ENCODE data around the gene ANGPTL2.
"Not testable (repeated sequence)": the region's sequence is repeated elsewhere in the genome, so short reads cannot be mapped to it uniquely, and the experiment has no call there.

Gene ANGPTL2, protein sequence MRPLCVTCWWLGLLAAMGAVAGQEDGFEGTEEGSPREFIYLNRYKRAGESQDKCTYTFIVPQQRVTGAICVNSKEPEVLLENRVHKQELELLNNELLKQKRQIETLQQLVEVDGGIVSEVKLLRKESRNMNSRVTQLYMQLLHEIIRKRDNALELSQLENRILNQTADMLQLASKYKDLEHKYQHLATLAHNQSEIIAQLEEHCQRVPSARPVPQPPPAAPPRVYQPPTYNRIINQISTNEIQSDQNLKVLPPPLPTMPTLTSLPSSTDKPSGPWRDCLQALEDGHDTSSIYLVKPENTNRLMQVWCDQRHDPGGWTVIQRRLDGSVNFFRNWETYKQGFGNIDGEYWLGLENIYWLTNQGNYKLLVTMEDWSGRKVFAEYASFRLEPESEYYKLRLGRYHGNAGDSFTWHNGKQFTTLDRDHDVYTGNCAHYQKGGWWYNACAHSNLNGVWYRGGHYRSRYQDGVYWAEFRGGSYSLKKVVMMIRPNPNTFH

DNA sequence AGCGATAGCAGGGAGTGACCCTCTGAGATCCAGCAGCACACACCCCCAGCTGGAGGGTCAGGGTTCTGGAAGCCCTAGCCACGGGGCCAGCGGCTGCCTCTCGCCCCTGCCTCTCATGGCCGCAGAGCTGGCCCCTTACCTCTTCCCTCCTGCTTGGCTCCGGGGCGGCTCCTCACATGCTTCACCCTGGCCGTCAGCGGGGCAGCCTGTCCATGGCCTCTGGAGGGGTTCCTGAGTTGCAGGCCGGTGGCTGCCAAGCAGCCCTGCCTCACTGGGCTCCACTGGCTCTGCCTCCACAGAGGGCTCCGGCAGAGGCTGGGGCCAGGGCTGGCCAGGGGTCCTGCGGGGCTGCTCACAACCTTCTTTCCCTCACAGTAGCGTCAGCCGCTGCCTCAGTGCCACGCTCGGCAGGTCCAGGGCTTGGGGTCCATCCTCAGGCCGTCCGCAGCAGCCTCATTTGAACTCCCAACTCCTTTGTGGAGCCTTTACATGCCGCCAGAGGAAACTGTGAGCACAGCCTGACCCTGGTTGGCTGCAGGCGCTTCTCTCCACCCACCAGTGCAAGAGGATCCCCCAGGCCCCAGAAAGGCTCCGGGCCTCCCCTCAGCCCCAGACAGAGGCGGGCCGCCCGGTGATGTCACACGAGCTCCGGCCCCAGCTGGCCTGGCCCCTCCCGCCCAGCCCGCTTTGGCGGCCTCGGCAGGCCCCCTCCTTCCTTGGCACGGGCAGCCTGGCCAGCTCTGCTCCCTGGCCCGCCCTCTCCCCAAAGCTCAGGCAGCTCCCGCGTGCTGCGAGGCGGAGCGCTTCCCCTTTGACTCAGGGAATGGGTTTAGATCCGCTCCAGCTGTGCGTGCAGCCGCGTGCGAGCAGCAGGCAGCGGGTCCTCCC, at the start of gene ANGPTL2:
ANGPTL2 (minus strand) TSS at position 460 of the 888 bp plus-strand sequence. CDS start 13,904 bp downstream, outside the sequence.
- peak; percentile 8 for DNase-seq

DNA sequence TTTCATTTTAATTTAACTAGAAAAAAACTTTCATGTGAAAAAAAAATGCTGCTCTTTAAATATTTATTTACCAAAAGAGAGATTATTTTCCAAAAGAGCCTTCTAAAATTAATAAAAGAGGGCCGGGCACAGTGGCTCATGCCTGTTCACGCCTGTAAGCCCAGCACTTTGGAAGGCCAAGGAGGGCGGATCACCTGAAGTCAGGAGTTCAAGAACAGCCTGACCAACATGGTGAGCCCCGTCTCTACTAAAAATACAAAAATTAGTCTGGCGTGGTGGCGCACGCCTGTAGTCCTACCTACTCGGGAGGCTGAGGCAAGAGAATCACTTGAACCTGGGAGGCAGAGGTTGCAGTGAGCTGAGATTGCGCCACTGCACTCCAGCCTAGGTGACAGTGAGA, 48.9 kb upstream of the ANGPTL2 start:
- DNase-seq = not testable (repeated sequence)

DNA sequence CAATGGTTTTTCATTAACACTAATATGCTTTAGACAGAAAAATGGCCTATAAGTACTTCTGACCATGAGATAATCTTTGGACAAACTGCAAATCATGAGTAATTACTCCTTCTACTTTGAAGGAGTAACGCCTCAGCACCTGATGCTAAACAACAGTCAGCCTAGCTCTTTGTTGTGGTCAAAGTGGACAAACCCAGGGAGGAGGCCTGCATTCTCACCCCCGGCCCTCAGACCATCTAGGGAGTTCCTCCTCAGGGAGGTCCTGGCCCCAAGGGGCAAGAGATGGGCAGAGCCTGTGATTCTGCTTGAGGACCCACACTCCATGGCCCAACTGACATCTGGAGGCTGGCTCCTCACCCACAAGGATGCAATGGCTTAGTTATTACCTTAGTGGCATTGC, 48.2 kb upstream of the ANGPTL2 start:
- DNase-seq = no peak

DNA sequence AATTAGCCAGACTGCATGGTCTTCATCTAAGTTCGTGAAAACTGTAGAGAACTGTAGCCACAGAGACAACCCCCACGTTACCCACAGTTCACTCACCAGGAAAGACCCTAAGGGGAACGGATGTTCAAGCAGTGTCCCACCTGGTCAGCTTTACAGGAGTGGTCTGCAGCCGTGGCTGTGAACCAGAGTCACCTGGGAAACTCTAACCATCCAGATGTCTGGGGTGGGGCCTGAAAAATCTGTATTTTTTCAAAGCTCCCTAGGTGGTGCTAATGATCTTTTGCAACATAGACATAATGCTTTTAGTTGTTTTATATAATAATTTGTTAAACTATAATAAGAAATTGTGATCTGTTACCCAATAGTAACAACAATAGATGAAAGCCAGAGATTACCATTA, 47.7 kb upstream of the ANGPTL2 start:
- DNase-seq = no peak

DNA sequence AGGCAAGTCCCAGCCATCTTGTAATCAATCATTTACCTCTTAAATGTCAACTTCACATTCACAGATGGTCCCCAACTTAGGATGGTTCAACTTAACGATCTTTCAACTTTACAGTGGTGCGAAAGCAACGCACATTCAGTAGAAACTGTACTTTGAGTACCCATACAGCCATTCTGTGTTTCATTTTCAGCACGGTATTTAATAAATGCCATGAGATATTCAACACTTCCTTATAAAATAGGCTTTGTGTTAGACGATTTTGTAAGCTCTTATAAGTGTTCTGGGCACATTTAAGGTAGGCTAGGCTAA, 47.1 kb upstream of the ANGPTL2 start:
- DNase-seq = no peak

DNA sequence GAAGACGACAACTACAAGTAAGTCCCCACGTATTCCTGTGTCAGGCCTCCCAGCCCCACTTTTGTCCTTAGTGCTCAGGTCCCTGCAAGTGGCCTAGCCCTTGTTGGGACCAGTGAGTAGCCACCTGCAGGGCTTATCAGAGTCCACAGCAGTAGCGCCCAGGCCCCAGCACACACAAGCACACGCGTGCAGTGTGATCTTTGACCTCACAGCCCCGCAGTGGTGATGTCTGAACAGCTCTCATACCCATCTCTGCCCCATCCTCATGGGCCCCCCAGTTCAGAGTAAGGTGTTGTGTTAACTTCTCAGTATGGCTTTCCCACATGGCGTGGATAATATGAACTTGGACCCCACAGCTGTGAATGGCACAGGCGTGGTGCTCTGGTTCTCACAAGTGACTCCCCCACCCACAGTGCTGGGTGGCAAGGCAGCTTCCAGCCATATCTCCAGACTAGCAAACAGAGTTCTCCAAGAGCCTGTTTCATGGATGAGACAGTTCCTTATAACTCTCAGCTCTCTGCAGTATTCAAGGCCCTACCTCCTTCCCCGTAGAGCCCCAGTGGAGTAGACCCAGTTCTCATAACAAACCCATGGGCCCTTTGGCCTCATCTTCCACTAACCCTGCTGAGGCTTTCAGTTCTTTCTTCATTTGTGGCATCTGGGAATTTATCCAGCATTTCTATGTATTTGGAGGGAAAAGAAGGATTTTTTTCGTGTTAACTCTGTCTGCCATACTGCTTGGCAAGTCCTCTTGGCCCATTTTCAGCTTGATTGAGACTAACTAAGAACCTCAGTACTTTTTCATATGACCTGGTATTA, 46.5 kb upstream of the ANGPTL2 start:
- no peak for DNase-seq

DNA sequence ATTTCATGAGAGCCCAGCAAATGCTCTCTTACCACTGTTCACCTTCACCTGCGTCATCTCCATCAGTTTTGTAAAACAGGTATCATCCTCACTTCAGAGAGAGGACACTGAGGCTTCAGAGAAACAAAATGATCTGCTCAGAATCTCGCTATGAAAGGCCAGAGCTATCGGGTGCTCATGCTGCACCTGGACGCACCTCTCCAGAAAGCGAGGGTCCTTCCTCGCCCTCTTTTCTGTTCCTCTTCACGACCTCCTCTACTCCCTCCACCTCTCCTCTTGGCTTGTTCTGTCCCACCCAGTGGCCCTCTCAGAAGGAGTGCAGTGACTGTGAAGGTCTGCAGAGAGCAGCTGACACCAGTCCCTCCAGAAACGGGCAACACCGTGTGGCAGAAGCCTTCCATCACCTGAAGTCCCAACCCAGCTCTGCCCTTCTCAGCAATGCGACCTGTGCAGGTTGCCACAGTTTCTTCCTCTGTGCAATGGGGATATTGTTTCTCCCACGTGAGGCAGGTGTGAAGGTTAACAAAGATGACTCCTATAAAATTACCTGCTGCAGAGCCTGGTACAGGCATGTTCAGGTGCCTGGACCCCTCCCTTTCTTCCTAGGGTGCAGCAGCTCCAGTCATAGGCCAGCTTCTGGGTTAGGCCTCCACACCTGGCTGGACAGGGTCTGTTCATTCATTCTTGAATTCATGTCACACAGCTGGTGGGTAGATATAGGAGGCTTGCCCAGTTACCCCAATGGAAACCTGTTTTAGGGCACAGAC, 45.3 kb upstream of the ANGPTL2 start:
- DNase-seq = no peak

DNA sequence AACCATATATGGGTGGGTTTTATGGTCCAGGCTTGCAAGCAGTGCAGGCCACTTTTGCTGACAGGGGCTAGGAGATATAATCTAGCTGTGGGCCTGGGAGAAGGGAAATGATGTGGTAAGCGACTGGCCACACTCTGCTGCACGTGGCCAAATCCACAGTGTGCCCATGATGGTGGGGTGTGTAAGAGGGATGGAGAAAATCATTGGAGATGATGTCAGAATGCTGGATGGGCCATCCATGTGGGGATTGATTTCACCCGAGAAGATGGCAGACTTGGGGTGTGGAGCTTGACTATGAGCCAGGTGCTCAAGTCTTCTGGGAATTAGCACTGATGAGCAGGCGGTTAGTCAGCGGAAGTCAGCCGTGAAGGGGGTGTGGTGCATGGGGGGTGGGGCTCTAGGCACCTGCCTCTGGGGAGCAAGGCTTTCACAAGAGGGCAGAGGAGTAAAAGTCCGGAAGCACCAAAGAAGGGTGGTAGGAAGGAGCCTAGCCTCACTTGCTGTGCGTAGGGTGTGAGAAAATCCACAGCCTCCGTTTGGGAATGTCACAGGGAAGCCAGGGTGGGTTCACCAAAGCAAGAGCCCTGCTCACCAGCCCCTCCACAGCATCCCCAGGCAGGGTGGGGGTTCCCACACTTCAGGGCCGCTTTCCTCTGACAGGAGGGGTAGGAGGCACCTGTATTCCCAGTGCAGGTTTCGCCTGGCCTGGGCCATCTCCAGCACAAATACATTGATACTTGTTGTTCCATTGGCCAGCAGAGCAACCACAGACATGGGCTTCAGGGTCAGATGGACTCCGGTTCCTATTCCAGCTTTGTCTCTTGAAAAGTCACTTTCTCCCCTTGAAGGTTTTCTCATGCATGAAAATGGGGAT, 44.5 kb upstream of the ANGPTL2 start:
- DNase-seq = no peak

DNA sequence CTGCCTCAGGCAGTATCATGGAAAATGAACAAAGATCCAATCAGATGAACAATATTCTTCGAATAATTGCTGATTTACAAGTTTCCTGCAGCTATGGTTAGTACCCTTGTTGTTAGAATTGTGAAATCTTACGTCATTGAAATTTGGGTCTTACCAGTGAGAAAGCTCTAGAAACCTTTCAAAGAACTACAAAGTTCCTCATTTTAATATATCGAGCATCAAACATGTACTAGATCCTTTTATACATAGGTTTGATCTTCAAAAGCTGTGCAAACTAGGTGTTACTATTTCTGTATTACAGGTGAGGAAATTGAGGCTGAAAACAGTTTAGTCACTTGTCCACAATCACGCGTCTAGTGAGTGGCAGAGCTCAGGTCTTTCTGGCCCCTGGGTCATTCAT, 43.7 kb upstream of the ANGPTL2 start:
- no peak for DNase-seq

DNA sequence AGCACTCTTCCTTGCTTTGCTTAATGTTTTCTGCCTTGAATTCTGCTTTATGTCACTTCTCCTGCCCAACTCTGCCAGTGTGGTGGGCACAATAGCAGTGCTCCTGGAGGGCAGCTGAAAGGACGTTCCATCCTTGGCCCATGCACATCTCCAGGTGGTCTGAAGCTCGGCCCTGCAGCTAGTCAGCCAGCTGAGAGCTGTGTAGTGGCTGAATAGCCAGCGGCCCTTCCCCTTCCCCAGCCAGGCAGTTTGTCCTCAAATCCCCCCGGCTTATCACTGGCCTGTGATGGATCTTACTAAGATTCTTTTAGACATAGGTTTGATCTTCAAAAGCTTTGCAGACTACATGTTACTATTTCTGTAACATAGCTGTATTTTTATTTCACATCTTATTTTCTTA, 42.7 kb upstream of the ANGPTL2 start:
- DNase-seq = no peak

DNA sequence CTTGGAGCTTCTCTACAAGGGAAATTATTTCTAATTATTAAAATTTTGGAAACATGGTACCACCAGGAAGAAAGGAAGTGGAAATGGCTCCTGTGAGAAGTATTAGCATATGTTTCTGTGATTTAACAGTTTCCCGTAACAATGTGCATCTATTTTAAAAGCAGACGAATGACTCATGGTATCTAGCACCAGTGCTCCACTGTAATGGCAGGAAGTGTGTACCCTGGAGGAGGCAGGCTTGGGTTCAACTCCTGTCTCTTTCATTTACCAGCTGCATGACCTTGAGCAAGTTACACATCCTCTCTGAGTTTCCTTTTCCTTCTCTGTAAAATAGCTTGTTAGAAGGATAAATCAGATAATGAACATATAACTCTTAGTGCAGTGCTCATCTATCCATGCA, 41.0 kb upstream of the ANGPTL2 start:
- DNase-seq = no peak

DNA sequence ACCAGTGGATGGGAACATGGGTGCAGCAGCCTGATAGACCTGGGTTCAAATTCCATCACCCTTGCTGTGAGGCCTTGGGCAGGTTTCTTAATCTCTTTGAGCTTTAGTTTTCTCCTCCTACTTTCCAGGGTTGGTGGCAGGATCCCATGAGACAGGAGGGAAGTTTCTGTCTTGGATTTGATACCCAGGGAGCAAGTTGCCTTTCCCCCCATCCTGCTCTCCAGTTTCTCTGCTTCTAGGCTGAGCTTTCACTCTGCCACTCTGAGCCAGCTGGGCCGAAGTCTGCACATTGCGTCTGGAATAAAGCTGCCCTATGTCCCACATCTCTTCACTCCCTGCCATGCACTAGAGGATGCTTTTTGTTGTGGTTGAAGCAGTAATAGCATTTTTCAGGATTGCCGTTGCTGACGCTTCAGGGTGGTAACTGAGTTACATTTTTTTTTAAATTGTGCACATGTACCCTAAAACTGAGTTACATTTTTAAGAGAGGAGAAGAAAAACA, 40.5 kb upstream of the ANGPTL2 start:
- DNase-seq = no peak

DNA sequence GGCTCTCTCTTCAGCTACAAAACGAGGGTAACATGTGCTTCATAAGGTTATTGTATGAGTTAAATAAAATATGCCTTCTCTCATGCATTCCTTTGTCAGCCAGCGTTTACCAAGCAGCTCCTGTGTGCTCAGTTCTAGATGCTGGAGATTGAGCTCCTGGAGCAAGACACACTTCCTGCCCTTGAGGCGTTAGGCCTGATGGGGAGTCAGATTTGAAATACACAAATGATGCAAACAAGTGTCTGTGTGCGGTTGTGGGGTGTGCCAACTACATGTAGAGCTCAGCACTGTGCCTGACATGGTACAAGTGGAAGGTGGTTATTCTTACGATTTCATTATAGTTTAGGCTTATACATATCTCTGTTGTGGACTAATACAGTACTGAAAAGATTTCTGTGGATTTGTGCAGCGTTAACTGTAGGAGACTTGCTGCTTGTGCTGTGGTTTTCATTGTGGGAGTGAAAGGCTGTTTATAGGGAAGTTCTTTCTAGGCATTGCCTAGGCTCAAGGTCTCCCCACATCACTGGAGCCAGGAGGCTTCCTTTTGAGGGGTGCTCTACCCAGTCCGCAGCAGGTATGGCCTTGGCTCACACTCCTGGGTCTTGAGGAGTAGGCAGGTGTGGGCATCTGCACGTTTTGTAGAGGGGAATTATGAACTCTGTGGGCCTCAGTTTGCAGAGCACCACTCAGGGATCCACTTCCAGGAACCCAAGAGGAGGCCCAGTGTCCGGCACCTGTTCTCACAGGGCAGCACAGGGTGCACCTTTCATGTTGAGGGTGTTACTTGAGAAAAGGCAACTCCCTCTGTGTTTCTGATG, 39.8 kb upstream of the ANGPTL2 start:
- no peak for DNase-seq

DNA sequence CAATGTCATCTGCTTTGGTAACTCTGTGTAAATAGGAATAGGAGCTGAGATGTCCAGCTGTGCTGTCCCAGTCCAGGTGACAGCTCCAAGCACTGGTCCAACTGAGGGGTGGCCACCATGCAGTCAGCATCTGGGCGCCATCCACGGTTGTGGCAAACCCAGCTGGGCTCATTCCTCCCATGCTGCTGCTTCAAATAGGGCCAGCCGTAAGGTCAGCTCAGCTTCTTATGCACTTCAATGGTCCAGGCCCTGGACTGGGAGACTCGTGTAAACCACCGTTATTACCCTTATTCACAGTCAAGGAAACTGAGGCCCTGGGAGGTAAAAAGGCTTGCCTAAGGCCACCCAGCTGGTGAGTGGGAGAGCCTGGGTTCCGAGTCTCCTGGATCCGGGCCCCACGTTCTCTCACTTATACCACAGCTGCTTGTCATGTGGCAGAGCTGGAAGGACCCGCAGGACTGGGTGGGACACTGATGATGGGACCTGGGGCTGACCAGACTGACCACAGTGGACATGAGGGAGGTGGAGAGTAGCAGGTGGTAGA, 38.7 kb upstream of the ANGPTL2 start:
- no peak for DNase-seq

DNA sequence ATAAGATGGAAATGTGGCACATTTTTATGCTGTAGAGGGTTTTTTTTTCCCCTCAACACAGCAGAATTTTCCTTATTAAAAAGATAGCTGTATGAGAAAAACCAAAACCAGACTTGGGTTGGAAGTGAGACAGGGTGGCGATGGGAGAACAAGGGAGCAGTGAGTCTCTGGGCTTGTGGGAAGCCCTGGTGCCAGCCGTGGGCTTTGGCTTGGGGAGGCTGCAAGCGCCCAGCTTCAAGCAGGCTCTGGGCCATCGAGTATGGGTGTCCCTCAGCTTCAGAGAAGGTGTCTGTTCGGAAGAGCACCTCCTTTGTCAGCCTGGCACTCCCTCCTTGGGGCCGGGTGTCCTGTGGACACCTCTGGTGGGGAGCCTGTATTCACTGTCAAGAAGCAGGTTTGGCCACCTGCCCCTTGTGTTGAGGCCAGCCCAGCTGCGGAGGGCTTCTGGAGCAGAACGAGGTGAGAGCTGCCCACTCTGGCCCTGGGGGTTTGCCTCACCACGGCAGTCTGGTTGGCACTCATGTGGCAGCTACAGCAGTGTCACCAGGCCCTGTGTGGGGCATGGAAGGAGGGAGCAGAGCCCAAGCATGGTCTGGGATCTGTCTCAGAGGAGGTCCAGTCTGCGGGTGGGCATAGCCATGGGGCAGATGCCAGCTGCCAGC, 37.6 kb upstream of the ANGPTL2 start:
- no peak for DNase-seq

DNA sequence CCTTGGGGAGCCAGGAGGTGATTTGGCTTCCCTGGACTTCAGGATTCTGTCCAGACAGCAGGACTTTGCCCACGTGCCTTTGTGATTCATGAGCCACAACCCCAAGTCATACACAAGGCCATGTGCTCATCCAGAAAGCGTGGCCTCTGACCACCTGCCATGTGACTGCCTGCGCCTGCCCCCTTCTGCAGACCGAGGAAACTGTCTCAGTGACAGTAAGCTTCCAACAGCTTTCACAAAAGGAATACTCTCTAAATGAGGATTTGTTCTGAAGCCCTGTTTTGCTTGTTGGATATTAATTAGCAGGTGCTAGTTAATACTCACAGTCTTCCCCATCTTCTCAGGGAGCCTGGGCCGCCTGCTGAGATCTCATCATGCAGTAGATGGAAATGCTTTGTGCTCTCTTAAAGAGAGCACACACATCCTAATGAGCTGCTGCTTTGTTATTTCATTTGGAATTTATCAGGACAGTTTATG, 36.9 kb upstream of the ANGPTL2 start:
- no peak for DNase-seq

DNA sequence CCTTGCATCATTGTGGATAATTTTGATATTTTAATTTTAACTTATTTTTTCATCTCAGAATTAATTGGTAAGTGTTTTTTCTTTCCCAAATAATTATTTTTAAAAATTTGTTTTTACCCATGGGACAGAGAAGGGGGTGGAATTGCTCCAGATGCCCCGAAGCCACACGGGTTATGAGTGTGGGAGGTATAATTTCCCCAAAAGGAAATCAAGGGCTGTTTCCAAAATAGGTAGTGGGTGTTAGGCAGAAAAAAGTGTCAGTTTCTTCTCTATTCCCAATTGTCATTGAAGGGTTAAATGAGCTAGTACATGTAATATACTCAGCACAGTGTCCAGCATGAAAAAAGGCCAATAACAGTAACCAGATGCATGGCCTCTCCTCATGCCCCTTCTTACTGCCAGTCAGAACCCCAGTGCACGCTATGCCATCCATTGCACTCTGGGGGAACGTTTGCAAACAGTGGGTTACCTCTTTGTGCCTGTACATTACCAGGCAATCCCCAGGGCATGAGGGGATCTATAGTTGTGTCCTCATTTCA, 36.4 kb upstream of the ANGPTL2 start:
- DNase-seq = no peak

DNA sequence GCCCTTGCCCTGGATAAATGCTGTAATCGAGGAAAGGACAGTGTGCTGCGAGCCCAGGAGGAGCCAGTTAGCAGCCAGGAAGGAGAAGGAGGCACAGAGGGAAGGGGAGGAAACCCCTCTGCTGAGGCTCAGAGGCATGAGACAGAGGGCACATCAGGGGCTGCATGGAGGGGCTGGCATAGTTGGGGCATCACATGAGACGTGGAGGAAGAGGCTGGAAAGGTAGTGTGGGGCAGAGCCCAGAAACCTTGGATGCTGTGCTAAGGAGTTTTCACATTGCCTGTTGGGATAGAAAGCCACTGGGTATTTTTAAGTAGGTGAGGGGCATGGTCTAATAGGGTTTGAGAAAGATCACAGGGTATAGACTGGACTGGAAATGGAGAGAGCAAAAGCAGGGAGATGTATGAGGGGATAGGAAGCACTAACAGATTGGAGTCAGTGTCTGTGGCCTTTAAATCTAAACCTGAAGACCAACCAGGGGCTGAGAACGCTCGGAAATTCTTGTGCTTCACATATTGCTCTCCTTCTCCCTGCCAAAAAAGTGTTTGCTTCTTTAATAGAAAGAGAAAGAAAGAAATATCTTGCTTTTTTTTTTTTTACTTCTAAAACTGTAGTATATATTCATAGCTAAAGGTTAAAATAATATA, 33.0 kb upstream of the ANGPTL2 start:
- DNase-seq = no peak

All from stimulated activated CD4-positive, alpha-beta T cell treated with anti-CD3 and anti-CD28 coated beads, Interleukin-4, amount 100 ng/mL, for 1 hour (primary cell).